ENCODE measurements around the gene SH3RF3.

Gene SH3RF3

GRCh38 chr2:109290887-109291643, 162.1 kb downstream of the SH3RF3 start:
- no peak for DNase-seq

GRCh38 chr2:109292386-109292785, 163.4 kb downstream of the SH3RF3 start:
- DNase-seq = no peak

GRCh38 chr2:109293663-109294062, 164.7 kb downstream of the SH3RF3 start:
- DNase-seq = no peak

DNA sequence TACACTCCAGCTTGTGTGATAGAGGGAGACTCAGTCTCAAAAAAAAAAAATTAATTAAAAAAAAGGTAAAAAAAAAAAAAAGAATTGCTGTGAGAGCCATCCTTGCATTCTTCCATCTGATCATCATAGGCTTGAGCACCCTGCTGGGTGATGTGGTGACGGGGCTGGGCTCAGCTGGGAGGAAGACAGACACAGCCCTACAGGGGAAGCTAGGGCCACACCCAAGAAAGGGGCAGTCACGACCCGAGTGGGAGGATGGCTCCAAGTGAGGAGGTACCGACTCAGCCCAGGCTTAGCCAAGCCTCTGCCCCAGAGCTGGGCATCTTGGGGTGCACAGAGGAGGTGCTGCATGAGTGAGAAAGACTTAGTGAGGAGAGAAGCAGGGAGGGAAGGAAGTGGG, 165.5 kb downstream of the SH3RF3 start:
- DNase-seq = peak; percentile 24 to 28

DNA sequence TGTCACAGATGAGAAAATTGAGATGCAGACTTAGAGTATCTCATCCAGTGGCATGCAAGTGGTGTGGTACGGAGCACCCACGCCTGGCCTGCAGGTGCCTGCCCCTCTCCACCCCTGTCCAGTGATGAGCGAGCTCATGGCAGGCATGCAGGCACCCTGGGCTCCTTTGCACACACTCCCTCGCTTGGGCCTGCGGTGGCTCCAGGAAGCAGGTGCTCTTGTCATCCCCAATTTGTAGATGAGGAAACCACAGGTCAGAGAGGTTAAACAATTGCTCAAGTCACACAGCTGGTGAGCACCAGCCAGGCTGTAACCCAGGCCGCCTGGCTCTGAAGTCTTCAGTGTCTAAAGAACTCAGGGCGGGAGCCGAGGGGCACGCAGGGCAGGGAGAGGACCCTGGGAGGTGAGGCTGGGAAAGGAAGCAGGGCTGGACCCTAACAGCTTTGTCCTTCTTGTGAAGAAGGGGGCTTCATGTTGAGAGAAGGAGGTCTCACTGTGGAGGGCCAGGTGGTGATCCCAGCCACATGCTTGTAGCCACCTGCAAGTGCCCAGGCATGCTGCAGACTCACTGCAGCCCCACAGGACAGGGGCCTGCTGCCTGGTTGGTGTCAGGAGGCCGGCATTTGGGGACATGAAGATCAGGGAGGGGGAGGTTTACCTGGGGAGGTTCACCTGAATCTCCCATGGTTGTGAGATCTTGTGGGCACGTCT, 166.2 kb downstream of the SH3RF3 start:
- DNase-seq = no peak

GRCh38 chr2:109295781-109296117, 166.7 kb downstream of the SH3RF3 start:
- DNase-seq = no peak

GRCh38 chr2:109297566-109298490, 168.8 kb downstream of the SH3RF3 start:
- no peak for DNase-seq

GRCh38 chr2:109298851-109299250, 169.8 kb downstream of the SH3RF3 start:
- DNase-seq = no peak

DNA sequence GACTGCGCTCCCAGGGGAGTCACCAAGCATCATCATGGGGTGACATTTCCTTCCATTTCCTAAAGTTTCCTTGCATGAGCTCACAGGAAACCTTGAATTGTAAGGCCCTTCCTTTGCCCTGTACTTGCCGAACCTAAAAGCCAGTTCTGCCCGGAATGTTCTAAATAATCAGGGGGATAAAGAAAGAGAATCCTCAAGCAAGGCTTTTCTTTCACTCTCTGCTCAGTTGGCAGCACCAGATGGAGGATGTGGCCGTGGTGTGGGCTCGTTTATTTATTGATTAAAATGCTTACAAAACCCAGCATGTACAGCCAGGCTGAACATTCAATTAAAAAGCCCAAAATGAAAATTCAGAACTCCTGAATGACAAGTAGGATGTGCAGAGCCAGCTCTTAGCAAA, 170.5 kb downstream of the SH3RF3 start:
- DNase-seq = no peak

DNA sequence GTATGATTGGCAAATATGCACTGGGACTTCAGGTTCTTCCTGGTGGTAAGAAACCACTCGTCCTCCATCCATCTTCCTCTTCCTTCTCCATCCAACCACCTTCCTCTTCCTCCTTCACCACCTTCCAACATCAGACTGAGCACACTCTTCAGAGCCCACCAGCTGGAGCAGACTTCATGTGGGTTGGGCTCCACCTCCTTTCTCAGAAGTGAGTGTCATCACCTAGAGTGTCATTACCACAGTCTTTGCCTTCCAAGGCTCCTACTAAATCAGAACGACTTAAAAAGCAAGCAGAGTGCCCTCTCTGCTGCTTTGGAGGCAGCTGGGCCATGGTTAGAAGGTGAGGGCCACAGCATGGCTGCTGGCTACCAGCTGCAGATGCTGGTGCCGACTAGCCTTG, 171.6 kb downstream of the SH3RF3 start:
- DNase-seq = no peak

DNA sequence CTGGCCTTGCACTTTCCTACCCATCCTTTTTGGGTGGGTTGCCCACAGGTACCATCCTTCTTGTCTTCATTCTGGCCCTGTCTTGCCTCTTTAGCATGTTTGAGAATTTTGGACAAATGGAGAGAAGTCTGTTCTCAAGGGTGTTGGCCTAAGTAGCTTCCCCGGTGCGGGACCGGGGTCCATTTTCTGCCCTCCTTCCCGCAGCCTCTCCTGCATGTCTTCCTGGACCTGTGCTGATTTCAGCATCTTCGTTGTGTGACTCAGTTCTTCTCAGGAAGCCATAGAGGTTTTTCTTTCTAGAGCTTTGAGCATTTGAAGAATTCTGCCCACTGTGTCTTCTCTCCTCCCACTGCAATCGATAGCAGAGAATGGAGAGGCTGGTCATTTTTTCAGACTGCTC, 172.7 kb downstream of the SH3RF3 start:
- DNase-seq = no peak

GRCh38 chr2:109302319-109302718, 173.3 kb downstream of the SH3RF3 start:
- DNase-seq = no peak

GRCh38 chr2:109304242-109304641, 175.2 kb downstream of the SH3RF3 start:
- DNase-seq = peak; percentile 59 to 62

DNA sequence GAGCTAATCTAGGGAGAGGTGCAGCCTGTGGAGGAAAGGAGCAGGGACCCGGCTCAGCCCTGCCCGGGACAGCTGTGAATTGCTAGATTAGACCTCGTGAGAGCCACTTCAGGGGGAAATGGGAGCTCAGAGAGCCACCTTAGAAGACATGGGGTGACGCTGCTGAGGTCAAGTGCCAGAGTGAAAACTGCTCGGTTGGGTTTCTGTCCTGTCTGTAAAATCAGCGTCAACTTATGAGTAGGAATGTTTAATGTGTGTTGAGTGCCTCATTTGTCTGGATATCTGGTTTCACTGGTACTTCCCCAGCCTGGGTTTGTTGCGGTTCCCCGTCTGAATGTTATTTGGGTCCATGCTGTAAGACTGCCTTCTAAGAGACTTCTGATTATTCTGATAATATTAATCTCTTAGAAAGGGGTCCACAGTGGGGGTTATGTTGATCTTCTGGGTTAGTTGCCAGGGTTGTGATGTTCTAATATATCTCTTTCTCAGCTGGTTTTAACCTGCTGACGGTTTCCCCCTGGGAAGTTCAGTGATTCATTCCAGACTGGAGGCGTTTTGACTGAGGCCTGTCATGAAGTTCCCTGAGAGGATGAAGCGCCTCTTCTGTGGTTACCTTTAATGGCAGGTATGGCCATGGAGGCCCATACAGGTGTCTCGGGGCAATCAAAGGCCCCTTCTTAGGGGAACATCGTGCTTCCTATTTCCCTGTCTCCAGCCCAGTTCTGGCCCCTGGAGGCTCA, 175.9 kb downstream of the SH3RF3 start:
- no peak for DNase-seq

DNA sequence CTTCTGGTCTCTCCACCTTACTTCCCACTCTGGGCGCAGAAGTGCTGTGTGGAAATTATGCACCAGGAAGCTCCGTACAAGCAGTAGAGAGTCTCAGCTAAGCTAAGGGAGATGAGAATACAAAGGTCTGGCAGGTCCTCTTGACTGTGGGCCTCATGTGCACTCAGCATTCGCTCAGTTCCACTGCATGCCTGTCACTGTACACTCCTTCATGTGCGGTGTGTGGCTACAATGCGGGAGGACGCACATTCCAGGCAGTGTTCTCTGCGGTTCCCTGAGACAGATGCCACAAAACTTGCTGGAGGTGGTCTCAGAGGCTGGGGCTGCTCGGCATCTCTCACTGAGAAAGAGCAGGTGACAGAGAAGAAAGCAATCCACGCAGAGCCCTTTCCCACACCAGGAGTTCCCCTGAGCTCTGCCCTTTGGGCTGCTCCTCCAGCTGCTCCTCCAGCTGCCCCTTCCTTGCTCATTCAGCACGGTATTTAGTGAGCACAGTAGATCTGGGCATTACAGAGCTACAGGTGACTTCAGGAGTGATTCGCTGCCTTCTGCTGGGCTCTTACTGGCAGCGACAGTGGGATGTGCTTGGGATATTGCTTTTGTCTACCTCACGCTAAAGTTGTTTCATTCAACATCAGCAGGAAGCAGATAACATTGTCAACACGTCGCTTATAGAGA, 176.6 kb downstream of the SH3RF3 start:
- DNase-seq = no peak

DNA sequence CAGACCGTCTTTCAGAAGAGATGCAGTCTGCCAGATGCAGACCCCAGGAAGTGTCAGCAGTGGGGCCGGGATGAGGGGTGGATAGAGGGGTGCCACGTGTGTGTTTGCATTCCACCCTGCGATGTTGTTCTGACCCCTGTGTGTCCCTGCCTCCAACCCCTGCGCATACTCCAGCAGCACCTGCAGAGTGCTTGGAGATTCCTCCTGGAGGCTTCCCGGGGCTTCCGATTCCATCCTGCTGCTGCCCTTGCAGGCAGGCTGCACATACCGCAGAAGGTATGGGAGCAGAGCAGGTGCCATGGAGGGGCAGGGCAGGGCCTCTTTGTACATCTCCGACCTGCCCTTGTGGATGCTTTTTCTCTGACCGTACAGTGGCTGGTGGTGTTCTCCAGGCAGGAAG, 177.2 kb downstream of the SH3RF3 start:
- DNase-seq = no peak

- no peak for DNase-seq
Observed at GRCh38 chr2:109311771-109312170, 182.8 kb downstream of the SH3RF3 start.

- DNase-seq = no peak
Observed at GRCh38 chr2:109312902-109313301, 183.9 kb downstream of the SH3RF3 start.

GRCh38 chr2:109313343-109313742, 184.3 kb downstream of the SH3RF3 start:
- DNase-seq = no peak

DNA sequence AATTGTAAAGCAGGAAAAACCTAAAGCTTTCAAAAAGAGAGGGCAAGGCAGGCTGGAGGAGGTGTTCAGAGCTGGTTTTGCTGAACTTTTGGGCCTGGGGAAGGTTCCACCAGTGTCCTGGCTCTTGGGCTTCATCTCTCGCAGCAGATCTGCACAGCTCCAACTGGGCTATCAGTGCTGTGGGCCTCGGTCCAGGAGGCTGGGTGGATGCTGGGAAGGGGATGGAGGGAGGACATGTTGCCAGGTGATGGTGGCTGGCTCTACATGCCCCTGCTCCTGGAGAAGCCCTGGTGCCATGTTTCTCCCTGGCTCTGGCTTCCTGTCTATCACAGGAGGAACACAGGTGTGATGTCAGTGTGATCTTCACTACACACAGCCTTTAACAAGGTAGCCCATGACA, 187.1 kb downstream of the SH3RF3 start:
- DNase-seq = no peak

DNA sequence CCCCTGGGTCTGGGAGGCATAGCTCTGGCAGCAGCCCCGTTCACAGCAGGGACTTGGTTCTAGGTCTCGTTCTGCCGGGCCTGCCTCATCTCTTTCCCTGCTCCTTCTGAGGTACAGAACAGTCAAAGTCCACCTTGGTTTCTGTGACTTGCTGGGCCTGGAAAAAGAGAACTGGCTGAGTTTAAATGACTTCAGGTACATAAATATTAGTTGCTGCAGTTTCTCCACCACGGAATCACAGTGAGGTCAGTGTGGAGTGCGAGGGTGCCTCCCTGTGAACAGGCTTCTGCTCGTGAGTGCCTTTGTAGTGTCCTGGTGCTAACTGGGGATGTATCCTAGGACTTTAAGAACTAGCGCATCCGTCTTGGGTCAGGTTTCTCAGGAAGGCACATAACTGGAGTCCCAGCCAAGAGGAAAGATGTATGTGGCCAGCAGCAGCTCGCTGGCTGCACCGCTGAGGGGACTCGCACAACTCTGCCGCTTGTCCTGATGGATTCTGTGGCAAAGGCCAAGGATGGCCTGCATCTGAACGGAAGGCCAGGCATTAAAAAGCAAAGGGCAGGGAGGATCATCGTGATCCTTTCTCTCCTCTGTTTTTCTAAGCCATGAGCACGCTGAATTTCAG, 188.6 kb downstream of the SH3RF3 start:
- DNase-seq = no peak

Data from inflammatory macrophage (primary cell).